NCI-H2227 (cell line): Measurements from ENCODE around the gene PLEKHG5.
"Not testable (repeated sequence)": the region's sequence is repeated elsewhere in the genome, so short reads cannot be mapped to it uniquely, and the experiment has no call there.

Experiments
- DNase-seq: peaks from one replicate; lab custom pipeline; 2025; ENCODE audit not compliant: unreplicated experiment; lab: John Stamatoyannopoulos, UW

Gene PLEKHG5

DNA sequence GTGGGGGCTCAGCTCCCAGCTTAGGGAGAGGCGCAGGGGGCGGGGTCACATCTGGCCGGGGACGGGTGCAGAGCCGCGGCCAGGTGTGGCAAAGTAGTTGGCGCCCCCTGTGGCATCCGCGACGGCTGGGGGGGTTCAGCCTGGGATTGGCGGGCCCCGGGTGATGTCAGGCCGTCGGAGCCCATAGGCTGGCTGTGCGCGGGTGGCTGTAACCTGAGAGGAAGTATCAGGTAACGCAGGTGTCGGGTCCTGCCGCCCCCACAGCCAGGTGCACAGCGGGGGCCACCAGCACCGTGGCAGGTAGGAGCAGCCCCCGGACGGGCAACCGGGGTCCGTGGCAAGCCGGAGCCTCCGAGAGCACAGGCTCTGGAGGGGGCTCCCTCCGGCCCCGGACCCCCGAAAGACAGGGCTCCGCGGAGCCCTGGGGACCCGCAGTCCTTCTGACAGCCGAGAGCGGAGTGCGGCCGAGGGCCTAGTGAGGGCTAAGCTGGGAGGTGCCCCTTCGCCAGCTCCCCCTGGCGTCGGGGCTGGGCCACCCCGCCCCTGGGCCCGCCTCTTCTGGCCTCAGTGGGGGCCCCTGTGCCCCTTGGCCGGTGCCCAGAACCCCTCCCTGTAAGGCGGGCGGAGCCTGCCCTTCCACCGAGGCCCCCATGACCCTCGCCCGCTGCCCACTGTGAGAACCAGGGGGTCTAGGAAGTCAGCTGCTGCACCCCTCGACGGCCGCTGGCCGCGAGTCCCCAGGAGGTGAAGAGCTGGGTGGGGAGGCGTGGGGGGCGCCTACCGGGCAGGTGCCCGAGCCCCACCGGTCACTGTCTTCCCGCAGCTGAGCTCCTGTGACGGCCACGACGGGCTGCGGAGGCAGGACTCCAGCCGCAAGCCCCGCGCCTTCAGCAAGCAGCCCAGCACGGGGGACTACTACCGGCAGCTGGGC, 43.4 kb downstream of the PLEKHG5 start:
- DNase-seq: no peak

DNA sequence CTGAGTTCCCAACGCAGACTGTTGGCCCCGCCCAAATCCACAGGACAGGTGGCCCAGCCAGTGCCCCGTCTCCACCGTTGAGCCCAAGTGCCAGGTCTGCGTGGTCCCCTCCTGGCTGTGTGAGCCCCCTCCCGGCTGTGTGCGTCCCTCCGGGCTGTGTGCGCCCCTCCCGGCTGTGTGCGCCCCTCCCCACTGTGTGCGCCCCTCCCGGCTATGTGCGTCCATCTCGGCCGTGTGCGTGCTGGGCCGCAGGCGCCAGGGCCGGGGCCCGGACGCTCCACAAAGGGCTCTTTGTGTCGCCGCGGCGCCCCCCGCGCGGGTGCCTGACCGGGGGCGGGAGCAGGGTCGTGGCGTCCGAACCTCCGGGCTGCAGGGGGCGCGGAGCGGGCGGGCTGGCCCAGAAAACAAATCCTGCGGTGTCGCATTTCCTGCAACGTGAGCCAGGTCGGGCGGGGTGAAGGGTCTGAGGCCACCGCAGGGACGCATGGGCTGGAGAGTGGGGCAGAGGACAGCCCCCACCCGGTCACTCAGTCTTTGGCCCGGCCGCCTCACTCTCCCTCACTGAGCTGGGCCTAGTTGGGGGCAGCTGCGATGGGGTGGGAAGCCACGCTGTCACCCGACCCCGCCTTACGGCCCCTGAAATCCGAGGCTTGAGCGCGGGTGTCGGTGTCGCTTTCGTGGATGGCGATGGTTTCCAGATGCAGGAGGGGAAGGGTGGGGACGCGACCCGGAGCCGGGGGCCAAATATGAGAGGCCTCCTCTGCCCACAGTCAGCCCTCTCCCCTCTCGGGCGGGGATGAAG, 44.2 kb downstream of the PLEKHG5 start:
- DNase-seq: peak; percentile 24

DNA sequence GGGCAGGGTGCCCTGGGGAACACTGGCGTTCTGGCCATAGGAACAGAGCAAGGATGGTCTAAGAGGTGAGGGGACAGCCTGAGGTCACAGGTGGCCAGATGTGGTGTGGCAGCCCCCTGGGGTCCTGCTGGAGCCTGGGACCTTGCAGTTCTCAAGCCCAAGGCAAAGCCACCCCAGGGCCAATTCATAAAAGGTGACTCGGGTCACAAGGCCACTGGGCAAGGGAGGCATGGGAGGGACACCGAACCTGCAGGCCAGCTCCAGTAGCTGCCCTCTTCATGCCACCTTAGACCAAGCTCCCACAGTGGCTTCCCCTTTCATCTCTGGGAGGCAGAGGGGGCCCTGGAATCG, 44.8 kb downstream of the PLEKHG5 start:
- no peak for DNase-seq

DNA sequence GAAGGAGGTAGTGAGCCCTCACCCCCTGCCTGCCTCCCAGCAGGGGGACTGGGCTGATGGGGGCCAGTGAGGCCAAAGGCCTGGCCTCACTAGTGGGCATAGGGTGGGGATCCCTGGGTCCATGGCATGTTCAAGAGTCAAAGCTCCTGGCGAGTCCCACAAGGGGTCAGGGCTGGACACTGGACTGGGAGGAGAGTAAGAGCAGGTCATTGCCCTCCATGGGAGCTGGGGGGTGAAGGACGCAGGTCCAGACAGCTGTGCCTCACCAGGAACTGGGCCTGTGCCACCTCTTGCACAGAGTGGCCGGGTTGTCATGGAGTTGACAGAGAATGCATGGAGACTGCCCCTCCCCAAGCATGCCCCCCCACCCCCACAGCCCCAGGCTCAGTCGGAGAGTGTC, 45.5 kb downstream of the PLEKHG5 start:
- DNase-seq: not testable (repeated sequence)

DNA sequence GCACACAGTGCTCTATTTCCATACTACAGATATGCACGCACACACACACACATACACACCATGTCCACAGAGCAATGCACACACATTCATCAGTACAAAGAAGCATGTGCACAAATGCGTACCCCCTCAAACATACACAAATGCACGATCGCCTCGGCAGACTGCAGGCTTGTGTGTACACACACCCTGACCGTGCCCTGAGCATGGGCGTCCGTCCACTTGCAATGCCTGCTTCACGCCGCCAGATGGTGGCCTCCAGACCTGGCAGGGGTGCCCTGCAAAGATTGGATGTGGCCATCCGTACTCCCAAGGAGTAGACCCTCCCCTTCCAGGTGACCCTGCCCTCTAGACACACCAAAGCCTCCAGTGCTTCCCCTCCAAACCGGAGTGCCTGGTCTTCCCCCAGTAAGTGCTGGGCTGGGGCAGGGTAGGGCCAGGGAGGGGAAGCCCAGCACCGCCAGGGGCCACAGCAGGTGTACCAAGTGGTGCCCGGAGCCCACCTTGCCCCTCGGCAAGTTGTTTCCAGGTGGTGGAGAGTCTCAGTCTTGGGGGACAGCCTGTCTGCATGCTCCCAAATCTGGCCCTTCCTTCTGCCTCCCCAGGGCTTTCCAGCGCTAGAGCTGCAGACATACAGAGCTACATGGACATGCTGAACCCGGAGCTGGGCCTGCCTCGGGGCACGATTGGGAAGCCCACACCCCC, 46.3 kb downstream of the PLEKHG5 start:
- no peak for DNase-seq

DNA sequence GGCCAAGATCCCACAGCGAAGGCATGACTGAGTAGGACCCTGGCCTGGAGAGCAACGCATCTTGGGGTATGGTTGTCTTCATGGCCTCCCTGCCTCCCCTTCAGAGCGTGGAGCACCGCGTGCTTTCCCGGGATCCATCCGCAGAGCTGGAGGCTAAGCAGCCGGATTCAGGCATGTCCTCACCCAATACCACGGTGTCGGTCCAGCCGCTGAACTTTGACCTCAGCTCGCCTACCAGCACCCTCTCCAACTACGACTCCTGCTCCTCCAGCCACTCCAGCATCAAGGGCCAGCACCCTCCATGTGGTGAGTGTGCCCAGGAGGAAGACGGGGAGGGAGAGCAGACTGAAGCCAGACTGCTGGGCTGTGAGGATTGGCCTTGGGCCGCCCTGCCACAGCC, 47.1 kb downstream of the PLEKHG5 start:
- no peak for DNase-seq

DNA sequence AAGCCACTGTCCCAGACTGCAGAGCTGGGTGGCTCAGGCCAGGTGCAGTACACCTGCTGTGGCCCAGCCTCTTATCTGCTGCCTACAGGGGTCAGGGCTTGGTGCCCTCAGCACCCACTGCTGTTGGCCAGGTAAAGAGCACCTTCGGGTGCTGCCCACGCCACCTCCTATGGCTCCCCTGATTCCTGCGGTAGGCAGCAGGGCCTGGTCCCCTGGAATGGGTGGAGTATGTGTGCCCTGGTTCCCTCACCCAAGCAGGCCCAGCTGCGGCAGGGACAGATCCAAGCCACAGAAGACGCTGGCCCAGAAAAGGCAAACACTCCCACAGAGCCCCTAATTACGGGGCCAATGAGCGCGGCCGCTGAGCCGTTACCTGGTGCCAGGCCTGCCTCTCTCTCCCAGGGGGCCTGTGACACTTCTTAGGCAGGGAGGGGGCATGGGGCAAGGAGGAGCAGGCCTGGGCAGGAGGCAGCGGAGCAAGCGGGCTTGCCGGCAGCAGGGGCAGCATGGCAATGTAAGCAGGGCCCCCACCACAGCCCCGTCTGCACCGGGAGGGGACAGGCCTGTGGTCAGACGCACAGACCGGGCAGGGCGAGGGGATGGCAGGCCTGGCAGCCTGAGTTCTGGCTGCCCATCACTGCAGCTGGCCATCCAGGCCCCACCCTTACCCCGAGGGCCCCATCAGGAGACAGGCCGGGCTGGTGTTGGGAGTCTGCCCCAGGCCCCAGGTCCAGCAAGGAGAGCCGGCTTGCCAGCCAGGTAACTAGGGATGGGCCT, 47.9 kb downstream of the PLEKHG5 start:
- DNase-seq: no peak

DNA sequence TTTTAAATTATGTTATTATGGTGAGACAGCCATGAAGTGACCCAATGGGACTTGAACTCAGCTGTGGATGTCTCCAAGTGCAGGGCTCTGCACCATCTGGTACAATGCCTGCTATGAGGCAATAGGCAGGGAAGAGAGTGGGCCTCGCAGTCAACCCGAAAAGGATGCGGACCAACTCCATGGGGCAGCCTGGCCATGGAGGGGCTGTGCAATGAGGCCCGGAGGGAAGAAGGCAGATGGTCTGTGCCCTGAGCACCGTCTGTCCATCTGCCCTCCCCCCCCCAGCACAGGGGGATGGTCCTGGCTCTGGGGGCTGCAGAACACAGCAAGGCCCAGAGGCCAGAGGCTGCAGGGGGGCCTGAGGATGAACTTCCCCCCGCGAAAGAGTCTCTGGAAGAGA, 49.9 kb downstream of the PLEKHG5 start:
- no peak for DNase-seq

DNA sequence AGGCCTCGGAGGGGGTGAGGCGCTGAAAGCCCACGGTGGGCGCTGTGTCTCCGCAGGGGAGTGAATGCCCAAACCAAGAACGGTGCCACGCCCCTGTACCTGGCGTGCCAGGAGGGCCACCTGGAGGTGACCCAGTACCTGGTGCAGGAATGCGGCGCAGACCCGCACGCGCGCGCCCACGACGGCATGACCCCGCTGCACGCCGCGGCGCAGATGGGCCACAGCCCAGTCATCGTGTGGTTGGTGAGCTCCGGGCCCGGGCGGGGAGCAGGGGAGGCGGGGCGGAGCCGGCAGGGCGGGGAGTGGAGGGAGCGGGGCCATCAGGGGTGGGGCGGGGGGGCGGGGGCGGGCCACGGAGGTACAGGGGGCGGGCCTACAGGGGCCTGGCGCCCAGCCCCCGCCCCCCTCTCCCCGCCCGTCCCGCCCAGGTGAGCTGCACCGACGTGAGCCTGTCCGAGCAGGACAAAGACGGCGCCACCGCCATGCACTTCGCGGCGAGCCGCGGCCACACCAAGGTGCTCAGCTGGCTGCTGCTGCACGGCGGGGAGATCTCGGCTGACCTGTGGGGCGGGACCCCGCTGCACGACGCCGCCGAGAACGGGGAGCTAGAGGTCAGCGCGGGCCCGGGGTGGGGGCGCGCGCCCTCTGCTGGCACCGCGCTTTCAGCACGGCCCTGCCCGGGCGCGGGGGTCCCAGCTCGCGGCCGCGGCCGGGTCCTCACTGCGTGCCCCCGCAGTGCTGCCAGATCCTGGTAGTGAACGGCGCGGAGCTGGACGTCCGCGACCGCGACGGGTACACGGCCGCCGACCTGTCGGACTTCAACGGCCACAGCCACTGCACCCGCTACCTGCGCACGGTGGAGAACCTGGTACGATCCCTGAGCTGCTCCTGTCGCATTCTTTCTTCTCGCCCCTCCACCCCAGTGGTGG, 51.0 kb downstream of the PLEKHG5 start:
- DNase-seq: peak; percentile 76

DNA sequence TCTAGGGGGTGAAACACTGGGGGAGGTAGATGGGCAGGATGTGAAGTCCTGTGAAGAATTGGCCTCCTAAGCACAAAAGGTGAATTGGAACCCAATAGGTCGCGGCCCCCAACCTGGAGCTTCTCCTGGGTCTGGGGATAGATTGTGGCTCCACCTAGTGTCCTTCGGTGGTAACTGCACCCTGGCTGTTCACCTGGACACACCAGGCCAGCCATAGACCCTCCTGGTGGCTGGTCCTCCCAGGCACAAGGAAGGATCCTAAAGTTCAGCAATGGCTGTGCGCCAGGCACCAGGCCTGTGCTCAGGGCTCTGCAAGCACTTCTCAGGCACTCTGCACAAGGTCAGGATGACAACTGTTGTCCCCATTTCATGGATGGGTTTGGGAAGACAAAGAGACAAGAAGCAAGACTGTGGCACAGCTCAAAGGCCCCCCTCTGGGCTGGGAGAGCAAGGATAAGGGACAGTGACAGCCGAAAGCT, 53.4 kb downstream of the PLEKHG5 start:
- DNase-seq: peak; percentile 72

DNA sequence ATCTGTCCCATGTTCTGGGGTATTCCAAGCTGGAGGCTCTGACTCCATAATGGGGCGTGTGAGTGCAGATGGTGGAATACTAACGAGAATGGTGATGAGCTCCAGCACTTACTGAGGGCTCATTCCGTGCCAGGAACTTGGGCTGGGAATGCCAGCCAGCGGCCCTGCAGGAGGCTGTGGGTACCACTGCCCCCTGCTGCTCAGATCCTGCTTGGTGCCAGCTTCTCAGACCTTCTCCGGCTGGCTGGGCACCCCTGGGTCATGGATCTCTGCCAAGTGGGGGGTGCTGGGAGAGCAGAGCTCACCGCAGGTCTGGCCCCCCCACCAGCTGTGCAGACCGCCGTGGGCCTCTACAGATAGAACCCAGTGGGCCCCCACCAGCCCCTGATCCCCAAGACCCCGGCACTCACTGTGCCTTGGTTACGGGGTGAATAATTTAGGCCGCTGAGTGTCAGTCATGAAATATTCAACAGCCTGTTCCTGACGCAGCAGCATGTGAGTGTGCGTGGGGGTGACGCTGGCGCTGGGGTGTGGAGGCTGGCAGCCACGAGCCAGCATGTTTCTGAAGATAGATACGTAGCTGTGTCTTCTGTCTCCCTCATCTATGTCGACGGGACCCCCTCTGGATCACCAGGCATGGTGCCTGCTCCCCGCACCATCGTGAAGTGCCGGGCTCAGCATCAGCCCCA, 54.3 kb downstream of the PLEKHG5 start:
- not testable (repeated sequence) for DNase-seq

DNA sequence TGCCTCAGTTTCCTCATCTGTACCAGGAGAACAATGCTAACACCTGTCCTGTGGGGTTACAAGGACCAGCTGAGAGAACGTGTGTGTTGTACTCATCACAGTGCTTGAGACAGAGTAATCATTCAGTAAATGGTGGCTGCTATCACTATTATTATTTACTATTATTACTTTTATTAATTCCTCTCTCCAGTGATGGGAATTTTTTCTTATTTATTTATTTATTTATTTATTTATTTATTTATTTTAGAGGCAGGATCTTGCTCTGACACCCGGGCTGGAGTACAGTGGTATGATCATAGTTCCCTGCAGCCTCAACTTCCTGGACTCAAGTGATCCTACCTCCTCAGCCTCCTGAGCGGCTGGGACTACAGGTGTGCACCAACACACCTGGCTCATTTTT, 55.2 kb downstream of the PLEKHG5 start:
- not testable (repeated sequence) for DNase-seq

DNA sequence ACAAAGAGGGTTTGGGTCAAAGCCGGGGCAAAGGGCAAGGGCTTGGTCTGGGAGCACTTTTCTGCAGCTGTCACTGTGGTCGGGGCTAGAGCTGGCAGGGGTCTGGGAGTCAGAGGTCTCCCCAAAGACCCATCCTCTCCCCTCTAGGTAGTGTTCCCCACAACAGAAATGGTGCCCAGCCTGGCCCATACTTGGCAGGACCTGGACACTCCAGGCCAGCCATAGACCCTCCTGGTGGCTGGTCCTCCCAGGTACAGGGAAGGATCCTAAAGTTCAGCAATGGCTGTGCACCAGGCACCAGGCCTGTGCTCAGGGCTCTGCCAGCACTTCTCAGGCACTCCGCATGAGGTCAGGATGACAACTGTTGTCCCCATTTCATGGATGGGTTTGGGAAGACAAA, 55.9 kb downstream of the PLEKHG5 start:
- no peak for DNase-seq

DNA sequence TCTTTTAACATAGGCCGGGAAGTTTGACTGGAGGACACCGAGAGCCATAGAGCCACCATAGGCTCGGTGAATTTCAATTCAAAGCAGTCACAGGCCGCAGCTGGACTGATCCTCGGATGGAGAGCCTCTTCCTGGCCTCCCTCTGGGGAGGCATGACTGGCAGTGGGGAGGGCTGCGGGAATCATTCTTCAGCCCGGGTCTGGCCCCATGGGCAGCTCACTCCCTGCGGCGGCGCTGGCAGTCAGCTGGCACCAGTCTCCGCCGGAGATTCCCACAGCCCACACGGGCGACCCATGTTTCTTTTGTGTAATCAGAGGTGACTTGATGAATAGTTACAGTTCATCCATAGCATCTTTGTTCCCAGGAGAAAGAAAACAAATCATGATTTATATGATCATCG, 56.3 kb downstream of the PLEKHG5 start:
- DNase-seq: no peak

DNA sequence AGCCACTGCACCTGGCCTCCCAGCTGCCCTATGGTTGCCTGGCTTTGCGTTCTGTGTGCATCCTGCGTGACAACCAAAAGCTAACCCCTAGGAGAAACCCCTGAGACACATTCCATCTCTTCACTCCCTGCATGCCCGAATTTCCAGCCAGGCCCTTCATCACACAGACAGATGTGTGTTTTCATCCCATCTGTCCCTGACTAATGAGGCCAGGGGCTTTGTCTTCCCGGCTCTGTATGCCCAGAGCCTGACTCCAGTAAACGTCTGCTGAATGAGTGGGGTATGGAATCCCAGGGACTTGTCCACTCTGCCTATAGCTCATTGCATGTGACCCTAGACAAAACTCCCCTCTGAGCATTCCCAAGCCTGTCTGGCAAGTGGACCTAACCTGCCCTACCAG, 57.3 kb downstream of the PLEKHG5 start:
- no peak for DNase-seq

DNA sequence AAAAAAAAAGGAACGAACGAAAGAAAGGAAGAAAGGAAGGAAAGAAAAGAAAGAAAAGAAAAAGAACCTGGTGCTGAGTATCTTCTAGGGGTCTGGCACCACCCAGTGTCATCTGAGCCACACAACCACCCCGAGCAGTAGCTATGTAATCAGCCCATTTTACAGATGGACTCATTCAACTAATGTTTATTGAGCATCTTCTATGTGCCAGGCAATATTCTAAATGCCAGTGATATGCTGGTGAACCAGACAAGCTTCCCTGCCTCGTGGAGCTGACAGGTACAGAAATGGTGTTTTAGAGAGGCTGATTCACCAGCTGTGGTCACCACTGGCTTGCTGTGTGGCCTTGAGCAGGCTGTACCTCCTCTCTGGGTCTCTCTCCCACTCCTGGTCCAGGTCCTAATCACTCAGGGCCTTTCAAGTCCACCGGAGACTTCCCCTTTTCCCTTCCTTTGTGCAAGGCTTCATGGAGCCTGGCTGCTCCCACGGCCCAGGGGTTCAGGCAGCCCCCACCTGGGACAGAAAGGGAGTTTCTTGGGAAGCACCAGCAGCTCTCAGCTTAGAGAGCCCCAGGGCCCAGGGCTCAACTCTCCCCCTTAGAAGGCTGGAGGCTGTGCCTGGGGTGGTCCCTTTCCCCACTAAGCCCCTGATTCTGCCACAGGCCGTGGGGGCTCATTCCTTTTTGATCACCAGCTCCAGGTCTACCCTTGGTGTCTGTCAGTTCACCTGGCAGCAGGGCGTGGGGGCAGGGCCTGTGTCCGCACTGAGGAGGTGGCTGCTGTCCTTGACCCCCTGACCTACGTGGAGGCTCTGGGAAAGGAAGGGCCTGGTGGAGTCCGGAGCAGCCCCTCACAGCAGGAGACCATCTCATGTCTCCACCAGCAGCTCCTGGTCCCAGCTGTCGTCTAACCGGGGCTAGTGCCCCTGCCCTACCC, 59.6 kb downstream of the PLEKHG5 start:
- DNase-seq: not testable (repeated sequence)

DNA sequence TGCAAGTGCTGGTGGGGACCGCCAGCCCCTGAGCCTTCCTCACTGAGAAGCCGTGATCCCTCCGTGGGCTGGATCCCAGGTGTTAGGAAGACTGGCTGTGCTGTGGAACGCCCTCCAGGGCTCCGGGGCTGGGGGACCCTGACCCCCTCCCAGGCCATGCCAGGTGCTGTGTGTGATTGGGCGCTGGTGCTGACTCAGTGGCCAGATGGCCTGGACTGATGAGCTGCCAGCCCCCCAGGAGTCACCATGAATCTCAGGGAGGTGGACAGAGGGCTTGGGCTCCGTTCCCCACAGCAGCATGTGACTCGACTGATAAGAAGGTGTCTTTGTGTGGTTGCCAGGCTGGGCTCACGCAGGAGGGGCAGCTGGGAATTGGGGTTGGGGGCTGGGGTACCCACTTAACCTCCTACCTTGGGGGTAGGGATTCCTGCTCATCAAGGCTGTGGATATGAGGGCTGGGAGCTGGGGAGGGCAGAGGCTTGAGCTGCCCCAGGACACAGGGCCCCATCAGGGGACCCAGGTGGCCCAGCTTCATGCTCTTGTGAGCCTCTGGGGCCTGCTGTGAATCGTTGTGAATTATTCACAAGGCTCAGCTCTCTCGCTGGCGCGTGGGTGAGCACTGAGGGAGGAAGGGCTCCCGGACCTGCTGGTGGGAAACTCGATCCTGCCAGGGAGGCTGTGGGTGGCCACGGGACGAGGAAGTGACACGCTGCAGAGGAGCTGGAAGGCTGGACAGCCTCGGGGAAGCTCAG, 61.6 kb downstream of the PLEKHG5 start:
- not testable (repeated sequence) for DNase-seq
